H1 (cell line): ENCODE measurements around the gene KIAA0040. TPM values are rescaled to one million over a fixed set of nuclear protein-coding genes. Genes with fewer than 3 reads are reported as not detected.

Source experiments
- CTCF ChIA-PET: fragments of 300-600 bp; sonication (Branson Sonifier 250); formaldehyde crosslinking; loops from one replicate; lab custom pipeline; 2021; ENCODE audit not compliant: partially characterized antibody; lab: Charles Lee
- POLR2A ChIA-PET: fragments of 300-600 bp; sonication (Branson Sonifier 250); formaldehyde crosslinking; loops from one replicate; lab custom pipeline; 2021; ENCODE audit warnings: inconsistent platforms; ENCODE audit not compliant: partially characterized antibody; lab: Charles Lee
- DNase-seq, 2 experiments: peaks; one replicate each; pipeline versions ENCODE4 v3.0.0 to v3.0.0-alpha.2; 2010 to 2022; ENCODE audit warnings: low spot score in 2 of 2, low read depth in 1 of 2, mixed read lengths in 1 of 2
- FAIRE-seq: peaks from 2 replicates; lab custom pipeline; 2011; peaks lifted over from hg19 to GRCh38; lab: Jason Lieb, UNC
- H2AFZ ChIP-seq: 2 replicates; pipeline ENCODE4 v1.8.1; 2012; ENCODE audit warnings: low read length, inconsistent platforms
- H2AK5ac ChIP-seq: 2 replicates; pipeline ENCODE4 v1.6.1; 2013; ENCODE audit warnings: low read depth, low read length
- H2BK120ac ChIP-seq: replicated peaks from 2 replicates; pipeline ENCODE3; 2013; ENCODE audit warnings: low read depth, low read length, inconsistent platforms
- H2BK12ac ChIP-seq: 2 replicates; pipeline ENCODE4 v1.6.1; 2013; ENCODE audit warnings: low read depth, low read length
- H2BK15ac ChIP-seq: 2 replicates; pipeline ENCODE4 v1.6.1; 2013; ENCODE audit warnings: low read length
- H2BK20ac ChIP-seq: 2 replicates; pipeline ENCODE4 v1.6.1; 2013; ENCODE audit warnings: low read length
- H2BK5ac ChIP-seq: 2 replicates; pipeline ENCODE4 v1.6.1; 2013; ENCODE audit warnings: low read depth, low read length
- H3K14ac ChIP-seq: 2 replicates; pipeline ENCODE4 v1.6.1; 2013; ENCODE audit warnings: inconsistent platforms; ENCODE audit not compliant: insufficient read length
- H3K18ac ChIP-seq: 2 replicates; pipeline ENCODE4 v1.6.1; 2013; ENCODE audit warnings: low read length; ENCODE audit errors: extremely low read depth
- H3K23ac ChIP-seq: 2 replicates; pipeline ENCODE4 v1.6.1; 2013; ENCODE audit warnings: inconsistent platforms; ENCODE audit not compliant: insufficient read length
- H3K23me2 ChIP-seq: 2 replicates; pipeline ENCODE4 v1.6.1; 2013; ENCODE audit warnings: low read depth, low read length
- H3K27ac ChIP-seq: 2 replicates; pipeline ENCODE4 v1.6.1; 2011; ENCODE audit warnings: low read depth, low read length, inconsistent platforms
- H3K27me3 ChIP-seq, 4 experiments: replicated peaks in 1 of 4; 1 replicate in 1 of 4; 2 replicates in 3 of 4; pipeline versions ENCODE4 v1.6.1 to v1.8.1; 2011 to 2013; ENCODE audit warnings: low read length in 3 of 4, mild to moderate bottlenecking in 3 of 4, inconsistent platforms in 2 of 4, mixed read lengths in 2 of 4, moderate library complexity in 1 of 4; ENCODE audit not compliant: control insufficient read depth in 3 of 4, insufficient read depth in 3 of 4; ENCODE audit errors: extremely low read depth in 1 of 4
- H3K36me3 ChIP-seq, 4 experiments: 2 replicates each; pipeline versions ENCODE4 v1.6.1 to v1.8.1; 2011 to 2013; ENCODE audit warnings: mild to moderate bottlenecking in 4 of 4, low read length in 3 of 4, moderate library complexity in 2 of 4, control low read depth in 1 of 4, inconsistent platforms in 1 of 4; ENCODE audit not compliant: insufficient read depth in 4 of 4, control insufficient read depth in 2 of 4
- H3K4ac ChIP-seq: replicated peaks from 2 replicates; pipeline ENCODE3; 2013; ENCODE audit warnings: low read length, low read depth, mixed read lengths, inconsistent platforms; ENCODE audit not compliant: insufficient read length
- H3K4me1 ChIP-seq, 4 experiments: replicated peaks in 1 of 4; 1 replicate in 1 of 4; 2 replicates in 3 of 4; pipeline versions ENCODE4 v1.6.1 to v1.8.1; 2011 to 2013; ENCODE audit warnings: low read length in 3 of 4, inconsistent platforms in 2 of 4, mixed read lengths in 1 of 4; ENCODE audit not compliant: insufficient read depth in 4 of 4, control insufficient read depth in 3 of 4
- H3K4me2 ChIP-seq, 2 experiments: 2 replicates each; pipeline versions ENCODE4 v1.6.1 to v1.8.1; 2011 to 2013; ENCODE audit warnings: low read depth in 2 of 2, low read length in 2 of 2, control low read depth in 1 of 2, inconsistent platforms in 1 of 2, mild to moderate bottlenecking in 1 of 2; ENCODE audit not compliant: insufficient read depth in 1 of 2
- H3K4me3 ChIP-seq, 4 experiments: fragments of 200-600, 300-600 bp in 1 of 4; sonication (generic), shearing (Covaris generic), sonication (Bioruptor Twin) in 1 of 4; 2 replicates each; pipeline versions ENCODE4 v1.5.1 to v1.8.1; 2011 to 2016; ENCODE audit warnings: low read length in 4 of 4, low read depth in 3 of 4, control low read depth in 2 of 4, inconsistent platforms in 2 of 4, mild to moderate bottlenecking in 2 of 4, mixed read lengths in 1 of 4, moderate library complexity in 1 of 4; ENCODE audit not compliant: insufficient read depth in 2 of 4; ENCODE audit errors: extremely low read depth in 1 of 4
- H3K56ac ChIP-seq: replicated peaks from 2 replicates; pipeline ENCODE3; 2013; ENCODE audit warnings: low read depth, mild to moderate bottlenecking, mixed read lengths, low read length, inconsistent platforms; ENCODE audit not compliant: insufficient read length
- H3K79me1 ChIP-seq: 2 replicates; pipeline ENCODE4 v1.6.1; 2013; ENCODE audit warnings: low read depth, low read length, control low read depth
- H3K79me2 ChIP-seq, 2 experiments: 2 replicates each; pipeline versions ENCODE4 v1.6.1 to v1.8.1; 2012 to 2013; ENCODE audit warnings: low read length in 2 of 2, mild to moderate bottlenecking in 2 of 2, inconsistent platforms in 1 of 2; ENCODE audit not compliant: insufficient read depth in 2 of 2, control insufficient read depth in 1 of 2
- H3K9ac ChIP-seq, 4 experiments: replicated peaks in 1 of 4; 1 replicate in 1 of 4; 2 replicates in 3 of 4; pipeline versions ENCODE4 v1.6.1 to v1.8.1; 2011 to 2013; ENCODE audit warnings: low read depth in 3 of 4, low read length in 3 of 4, control low read depth in 2 of 4, mild to moderate bottlenecking in 2 of 4, moderate library complexity in 2 of 4, inconsistent platforms in 1 of 4; ENCODE audit errors: extremely low read depth in 1 of 4
- H3K9me3 ChIP-seq, 2 experiments: 2 replicates each; pipeline versions ENCODE4 v1.6.1 to v1.8.1; 2012 to 2013; ENCODE audit warnings: mild to moderate bottlenecking in 2 of 2, moderate library complexity in 2 of 2, control low read depth in 1 of 2, inconsistent platforms in 1 of 2, low read depth in 1 of 2, low read length in 1 of 2, mixed read lengths in 1 of 2; ENCODE audit not compliant: insufficient read depth in 2 of 2
- H4K20me1 ChIP-seq, 2 experiments: replicated peaks in 1 of 2; 2 replicates each; pipeline versions ENCODE3 to v1.8.1; 2011 to 2013; ENCODE audit warnings: inconsistent platforms in 2 of 2, low read length in 2 of 2, mild to moderate bottlenecking in 1 of 2; ENCODE audit not compliant: insufficient read depth in 2 of 2, control insufficient read depth in 1 of 2
- H4K5ac ChIP-seq: 2 replicates; pipeline ENCODE4 v1.6.1; 2013; ENCODE audit warnings: low read length, low read depth, mixed read lengths, inconsistent platforms; ENCODE audit not compliant: insufficient read length
- H4K8ac ChIP-seq: 2 replicates; pipeline ENCODE4 v1.8.0; 2013; ENCODE audit warnings: mild to moderate bottlenecking, moderate library complexity, low read length, inconsistent platforms; ENCODE audit not compliant: insufficient read depth; ENCODE audit errors: extremely low read depth
- H4K91ac ChIP-seq: replicated peaks from 2 replicates; pipeline ENCODE3; 2013; ENCODE audit warnings: low read length, mixed read lengths, inconsistent platforms; ENCODE audit not compliant: insufficient read length
- TAF7 ChIP-seq: optimal IDR thresholded peaks from 2 replicates; pipeline ENCODE3; 2011; ENCODE audit warnings: low read depth, mild to moderate bottlenecking, inconsistent platforms, low read length, moderate library complexity, borderline replicate concordance
- WGBS, 2 experiments: shearing (Covaris generic) in 1 of 2; methylation state at CpG; one replicate each; pipeline versions ENCODE4 v1.1.6 to v1.1.7; 2013 to 2015; ENCODE audit warnings: low lambda C conversion rate in 2 of 2, mixed read lengths in 2 of 2, inconsistent platforms in 1 of 2, low coverage in 1 of 2, missing lambda C conversion rate in 1 of 2; ENCODE audit not compliant: insufficient replicate concordance in 2 of 2, insufficient coverage in 1 of 2, insufficient read length in 1 of 2; ENCODE audit errors: extremely low coverage in 1 of 2, missing lambda C conversion rate in 1 of 2; 5-methylcytosine and 5-hydroxymethylcytosine counted together
- polyA plus RNA-seq, 7 experiments: library from polyadenylated mRNA; depleted of rRNA in 3 of 7; stranded (reverse) in 5 of 7; unstranded in 2 of 7; fragments of >200 nt in 5 of 7; fragments of 200-250 nt in 2 of 7; gene quantifications; 1 replicate in 5 of 7; 2 replicates in 1 of 7; 4 replicates in 1 of 7; pipeline versions ENCODE4 v1.2.1 to v1.2.3, GENCODE V29; 2011 to 2013; ENCODE audit warnings: missing spikeins in 2 of 7, mixed read lengths in 2 of 7
- total RNA-seq: library from RNA; stranded (reverse); fragmentation: NEBNext Ultra II Directional; extraction: Animal tissue kit (Norgen Biotek cat#: 25700); gene quantifications from 2 replicates; pipeline ENCODE4 v1.2.1, GENCODE V29; 2021

The KIAA0040 gene
- total and polyA plus RNA-seq, 2 of the 8 experiments (the other 6 are each of a cell fraction or from before 2014, with no cell fraction given): 11.0 to 14.1 TPM

DNA sequence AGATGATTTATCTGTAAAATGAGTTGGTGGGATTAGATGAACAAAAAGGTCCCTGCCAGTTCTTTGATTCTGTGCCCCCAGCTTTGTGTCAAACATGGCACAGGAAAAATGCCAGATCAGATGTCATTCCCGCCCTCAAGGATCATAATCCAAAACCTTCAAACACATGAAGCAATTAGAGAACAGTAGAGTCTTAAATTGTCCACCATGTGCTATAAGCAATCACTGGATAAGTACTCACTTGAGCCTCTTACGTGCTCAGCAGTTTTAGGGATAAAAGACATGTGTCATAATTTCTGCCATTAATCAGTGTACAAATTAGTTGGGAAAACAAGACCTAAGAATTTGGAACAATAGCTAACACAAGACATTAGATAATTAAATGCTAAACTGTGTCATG, 15.4 kb upstream of the KIAA0040 start:
- H3K9ac ChIP-seq: no peak overlapping the region
- peak overlapping the region; percentile 7; the same call in 1 of the 2 replicates for H2AFZ ChIP-seq
- H3K79me1 ChIP-seq: no peaks in the 10 kb centered on the region
- H3K18ac ChIP-seq: no peak overlapping the region
- CTCF ChIA-PET: interaction anchor here (0.9 to 2.8 kb wide), 3 partner anchors 9 to 110 kb away, joined by 3 to 10 read pairs (median 3); no protein-coding TSS in a partner anchor
- no peak overlapping the region for H3K27ac ChIP-seq
- no peak overlapping the region for H3K4ac ChIP-seq
- H3K9me3 ChIP-seq: no peaks in the 10 kb centered on the region
- no peak overlapping the region for H3K56ac ChIP-seq
- H3K23me2 ChIP-seq: no peaks in the 10 kb centered on the region
- no peak overlapping the region for H2BK5ac ChIP-seq
- FAIRE-seq (no peak), DNase-seq (no peak)
- H2BK20ac ChIP-seq: no peak overlapping the region
- H3K27me3 ChIP-seq: no peaks in the 10 kb centered on the region
- no peak overlapping the region for H4K8ac ChIP-seq
- no peak overlapping the region for H2BK120ac ChIP-seq
- H4K91ac ChIP-seq: no peak overlapping the region
- POLR2A ChIA-PET: no interaction called here
- H4K5ac ChIP-seq: no peak overlapping the region
- H3K36me3 ChIP-seq: no peaks in the 10 kb centered on the region
- WGBS, 2 experiments: 81% methylated on average over 2 of the region's 2 CpGs; no CpG with 5 or more reads in 1 of the 2 experiments
- no peaks in the 10 kb centered on the region for H3K79me2 ChIP-seq
- H3K4me2 ChIP-seq: no peak overlapping the region
- no peak overlapping the region for H3K14ac ChIP-seq
- H3K23ac ChIP-seq: no peak overlapping the region
- no peaks in the 10 kb centered on the region; a peak in 1 of 7 replicates for H3K4me1 ChIP-seq
- no peak overlapping the region for H2AK5ac ChIP-seq
- no peaks in the 10 kb centered on the region for H4K20me1 ChIP-seq
- H2BK12ac ChIP-seq: no peak overlapping the region
- no peak overlapping the region for H3K4me3 ChIP-seq
- H2BK15ac ChIP-seq: no peak overlapping the region
- no peak for TF ChIP-seq TAF7
